Measurements from ENCODE around the gene RASGEF1B.

RASGEF1B gene

GRCh38 chr4:81465406-81466340 lies 6.0 kb downstream of the RASGEF1B start:
- no peak for DNase-seq

GRCh38 chr4:81460834-81461233 lies 10.9 kb downstream of the RASGEF1B start:
- DNase-seq = no peak

GRCh38 chr4:81460191-81460701 lies 11.5 kb downstream of the RASGEF1B start:
- DNase-seq = no peak

- DNase-seq = no peak
These were observed 12.5 kb downstream of the RASGEF1B start for GRCh38 chr4:81459228-81459627.

- no peak for DNase-seq
These were observed 13.7 kb downstream of the RASGEF1B start for GRCh38 chr4:81457921-81458520.

GRCh38 chr4:81457345-81457744 lies 14.4 kb downstream of the RASGEF1B start:
- no peak for DNase-seq

- DNase-seq = no peak
These were observed 15.8 kb downstream of the RASGEF1B start for GRCh38 chr4:81455897-81456296.

- DNase-seq = no peak
These were observed 16.8 kb downstream of the RASGEF1B start for GRCh38 chr4:81454948-81455347.

GRCh38 chr4:81454499-81454898 lies 17.2 kb downstream of the RASGEF1B start:
- DNase-seq = peak in 1 of 2 donors; percentile 30

- DNase-seq = no peak
These were observed 18.7 kb downstream of the RASGEF1B start for GRCh38 chr4:81453024-81453423.

GRCh38 chr4:81452452-81453006 lies 19.2 kb downstream of the RASGEF1B start:
- DNase-seq = no peak

- no peak for DNase-seq
These were observed 22.7 kb downstream of the RASGEF1B start for GRCh38 chr4:81449015-81449414.

- no peak for DNase-seq
These were observed 24.0 kb downstream of the RASGEF1B start for GRCh38 chr4:81447566-81448229.

- no peak for DNase-seq
These were observed 25.1 kb downstream of the RASGEF1B start for GRCh38 chr4:81446634-81447033.

GRCh38 chr4:81445196-81445595 lies 26.5 kb downstream of the RASGEF1B start:
- DNase-seq = no peak

GRCh38 chr4:81442484-81443085 lies 29.1 kb downstream of the RASGEF1B start:
- DNase-seq = no peak

GRCh38 chr4:81440949-81441348 lies 30.8 kb downstream of the RASGEF1B start:
- DNase-seq = no peak

- DNase-seq = no peak
These were observed 34.6 kb downstream of the RASGEF1B start for GRCh38 chr4:81436941-81437574.

GRCh38 chr4:81436096-81436495 lies 35.6 kb downstream of the RASGEF1B start:
- no peak for DNase-seq

- no peak for DNase-seq
These were observed 38.9 kb downstream of the RASGEF1B start for GRCh38 chr4:81432825-81433224.

- no peak for DNase-seq
These were observed 39.7 kb downstream of the RASGEF1B start for GRCh38 chr4:81431971-81432370.

GRCh38 chr4:81429607-81430006 lies 42.1 kb downstream of the RASGEF1B start:
- DNase-seq = no peak

Data from CD4-positive, alpha-beta T cell treated with Interleukin-4 for 1 hour (primary cell).